OCI-LY3 (cell line): ENCODE data around the gene AHR.

ENCODE experiments used
- H2AFZ ChIP-seq: fragments of 200-600, 300-600 bp; shearing (Covaris generic); 2 replicates; pipeline ENCODE4 v1.6.0; 2014; ENCODE audit warnings: antibody characterized with exemption, low read depth, low read length
- H3K27ac ChIP-seq: fragments of 200-600, 300-600 bp; sonication (generic); 2 replicates; pipeline ENCODE4 v1.5.1; 2014; ENCODE audit warnings: mild to moderate bottlenecking, low read length, moderate library complexity, mixed read lengths
- H3K27me3 ChIP-seq: fragments of 200-600, 300-600 bp; sonication (generic); 2 replicates; pipeline ENCODE4 v1.6.1; 2014; ENCODE audit warnings: low read depth, low read length, mixed read lengths
- H3K36me3 ChIP-seq: fragments of 200-600, 300-600 bp; sonication (generic); replicated peaks from 2 replicates; pipeline ENCODE3; 2014; ENCODE audit warnings: low read depth, low read length, mixed read lengths
- H3K4me1 ChIP-seq: fragments of 300-600, 200-600 bp; sonication (generic); 2 replicates; pipeline ENCODE4 v1.6.1; 2014; ENCODE audit warnings: low read length, mixed read lengths
- H3K4me2 ChIP-seq: fragments of 200-600, 300-600 bp; sonication (generic); 2 replicates; pipeline ENCODE4 v1.6.1; 2014; ENCODE audit warnings: low read length, mixed read lengths
- H3K4me3 ChIP-seq: fragments of 300-600, 200-600 bp; sonication (generic); 2 replicates; pipeline ENCODE4 v1.5.1; 2014; ENCODE audit warnings: antibody characterized with exemption, mild to moderate bottlenecking, low read length, moderate library complexity
- H3K79me2 ChIP-seq: fragments of 300-600, 200-600 bp; shearing (Covaris generic); 2 replicates; pipeline ENCODE4 v1.6.1; 2014; ENCODE audit warnings: mild to moderate bottlenecking, low read length, mixed read lengths
- H3K9ac ChIP-seq: fragments of 300-600, 200-600 bp; shearing (Covaris generic); 2 replicates; pipeline ENCODE4 v1.6.0; 2014; ENCODE audit warnings: mild to moderate bottlenecking, low read length, moderate library complexity
- H3K9me3 ChIP-seq: fragments of 200-600, 300-600 bp; shearing (Covaris generic); 2 replicates; pipeline ENCODE4 v1.6.1; 2014; ENCODE audit warnings: low read length, mixed read lengths; ENCODE audit not compliant: insufficient read depth
- H4K20me1 ChIP-seq: fragments of 200-600, 300-600 bp; sonication (generic); 2 replicates; pipeline ENCODE4 v1.6.1; 2016; ENCODE audit warnings: low read length, mixed read lengths; ENCODE audit not compliant: insufficient read depth
- CTCF ChIP-seq: fragments of 200-600, 300-600 bp; sonication (generic); IDR thresholded peaks from 2 replicates; pipeline ENCODE4 v1.5.1; 2014; ENCODE audit warnings: antibody characterized with exemption, low read length, low read depth
- EZH2phosphoT487 ChIP-seq: fragments of 200-600 bp; shearing (Covaris generic); IDR thresholded peaks from 2 replicates; pipeline ENCODE4 v1.6.1; 2018; ENCODE audit warnings: antibody characterized with exemption, mixed run types, low read depth

AHR gene

GRCh38 chr7:17368856-17369524 lies 70.5 kb downstream of the AHR start:
- no peak overlapping the region for H3K4me3 ChIP-seq
- H3K36me3 ChIP-seq = no peaks in the 10 kb centered on the region
- H4K20me1 ChIP-seq = no peaks in the 10 kb centered on the region
- H3K79me2 ChIP-seq = no peaks in the 10 kb centered on the region
- H3K27me3 ChIP-seq = no peaks in the 10 kb centered on the region
- TF ChIP-seq EZH2phosphoT487 (no peak), CTCF (no peak)
- no peak overlapping the region for H2AFZ ChIP-seq
- H3K4me1 ChIP-seq = peaks cover 14% of the 10 kb centered on the region
- no peaks in the 10 kb centered on the region for H3K9me3 ChIP-seq
- no peak overlapping the region for H3K27ac ChIP-seq
- no peak overlapping the region for H3K4me2 ChIP-seq
- no peak overlapping the region for H3K9ac ChIP-seq

- no peak overlapping the region for H3K4me3 ChIP-seq
- H3K27me3 ChIP-seq = no peaks in the 10 kb centered on the region
- H3K79me2 ChIP-seq = no peaks in the 10 kb centered on the region
- H3K4me1 ChIP-seq = peaks cover 10% of the 10 kb centered on the region
- H3K9me3 ChIP-seq = no peaks in the 10 kb centered on the region
- H3K9ac ChIP-seq = no peak overlapping the region
- H4K20me1 ChIP-seq = no peaks in the 10 kb centered on the region
- H2AFZ ChIP-seq = no peak overlapping the region
- H3K4me2 ChIP-seq = no peak overlapping the region
- no peak overlapping the region for H3K27ac ChIP-seq
- TF ChIP-seq EZH2phosphoT487 (no peak), CTCF (no peak)
- H3K36me3 ChIP-seq = no peaks in the 10 kb centered on the region
These were observed 71.4 kb downstream of the AHR start for GRCh38 chr7:17369691-17370426.

- TF ChIP-seq EZH2phosphoT487 (no peak), CTCF (no peak)
- H3K27me3 ChIP-seq = no peaks in the 10 kb centered on the region
- peaks cover 11% of the 10 kb centered on the region for H3K4me1 ChIP-seq
- no peak overlapping the region for H3K4me3 ChIP-seq
- H4K20me1 ChIP-seq = no peaks in the 10 kb centered on the region
- no peak overlapping the region for H3K9ac ChIP-seq
- H3K9me3 ChIP-seq = no peaks in the 10 kb centered on the region
- no peaks in the 10 kb centered on the region for H3K36me3 ChIP-seq
- no peak overlapping the region for H3K27ac ChIP-seq
- no peak overlapping the region for H3K4me2 ChIP-seq
- H2AFZ ChIP-seq = no peak overlapping the region
- no peaks in the 10 kb centered on the region for H3K79me2 ChIP-seq
These were observed 72.6 kb downstream of the AHR start for GRCh38 chr7:17370901-17371585.
